ENCODE measurements around the gene DEFB124. TPM values are rescaled to one million over a fixed set of nuclear protein-coding genes. Genes with fewer than 3 reads are reported as not detected.
"Not testable (repeated sequence)": the region's sequence is repeated elsewhere in the genome, so short reads cannot be mapped to it uniquely, and the experiment has no call there.

DEFB124 gene
- total and polyA plus RNA-seq, 2 experiments from 2014 or later, result not detected

DNA sequence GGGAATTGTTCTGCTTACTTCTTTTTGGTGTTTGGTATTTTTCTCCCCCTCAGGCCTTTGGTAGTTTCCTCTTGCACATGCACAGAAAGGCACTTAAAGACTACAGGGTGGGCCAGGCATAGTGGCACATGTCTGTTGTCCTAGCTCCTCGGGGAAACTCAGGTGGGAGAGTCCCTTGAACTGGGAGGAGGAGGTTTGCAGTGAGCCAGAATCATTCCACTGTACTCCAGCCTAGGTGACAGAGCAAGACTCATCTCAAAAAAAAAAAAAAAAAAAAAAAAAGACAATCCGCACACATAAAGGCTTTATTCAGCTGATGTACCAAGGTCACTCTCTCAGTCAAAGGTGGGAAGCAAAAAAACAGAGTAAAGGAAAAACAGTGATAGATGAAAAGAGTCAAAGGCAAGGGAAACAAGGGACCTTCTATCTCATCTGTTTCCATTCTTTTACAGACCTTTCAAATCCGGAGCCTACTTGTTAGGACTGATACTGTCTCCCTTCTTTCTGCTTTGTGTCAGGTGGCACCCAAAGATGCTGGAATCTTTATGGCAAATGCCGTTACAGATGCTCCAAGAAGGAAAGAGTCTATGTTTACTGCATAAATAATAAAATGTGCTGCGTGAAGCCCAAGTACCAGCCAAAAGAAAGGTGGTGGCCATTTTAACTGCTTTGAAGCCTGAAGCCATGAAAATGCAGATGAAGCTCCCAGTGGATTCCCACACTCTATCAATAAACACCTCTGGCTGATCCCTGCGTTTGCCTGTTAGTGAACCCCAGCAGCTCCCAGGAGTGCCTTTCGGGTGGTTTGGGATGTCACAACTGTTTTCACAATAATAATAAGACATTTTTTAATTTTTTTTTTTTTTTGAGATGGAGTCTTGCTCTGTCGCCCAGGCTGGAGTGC is 25.2 kb downstream of the DEFB124 start:
- no peak for DNase-seq (ENCODE audit: low read depth in 1 of 2, low spot score in 1 of 2)
- Histone ChIP-seq H3K36me3 (no peaks in the 10 kb centered on the region), H3K4me1 (ENCODE audit: low read depth) (no peaks in the 10 kb centered on the region), H3K27ac (no peak overlapping the region), H3K9me3 (ENCODE audit: low read depth) (no peaks in the 10 kb centered on the region), H3K27me3 (no peaks in the 10 kb centered on the region), H3K4me3 (no peak overlapping the region)
- TF ChIP-seq, protein P1, sequence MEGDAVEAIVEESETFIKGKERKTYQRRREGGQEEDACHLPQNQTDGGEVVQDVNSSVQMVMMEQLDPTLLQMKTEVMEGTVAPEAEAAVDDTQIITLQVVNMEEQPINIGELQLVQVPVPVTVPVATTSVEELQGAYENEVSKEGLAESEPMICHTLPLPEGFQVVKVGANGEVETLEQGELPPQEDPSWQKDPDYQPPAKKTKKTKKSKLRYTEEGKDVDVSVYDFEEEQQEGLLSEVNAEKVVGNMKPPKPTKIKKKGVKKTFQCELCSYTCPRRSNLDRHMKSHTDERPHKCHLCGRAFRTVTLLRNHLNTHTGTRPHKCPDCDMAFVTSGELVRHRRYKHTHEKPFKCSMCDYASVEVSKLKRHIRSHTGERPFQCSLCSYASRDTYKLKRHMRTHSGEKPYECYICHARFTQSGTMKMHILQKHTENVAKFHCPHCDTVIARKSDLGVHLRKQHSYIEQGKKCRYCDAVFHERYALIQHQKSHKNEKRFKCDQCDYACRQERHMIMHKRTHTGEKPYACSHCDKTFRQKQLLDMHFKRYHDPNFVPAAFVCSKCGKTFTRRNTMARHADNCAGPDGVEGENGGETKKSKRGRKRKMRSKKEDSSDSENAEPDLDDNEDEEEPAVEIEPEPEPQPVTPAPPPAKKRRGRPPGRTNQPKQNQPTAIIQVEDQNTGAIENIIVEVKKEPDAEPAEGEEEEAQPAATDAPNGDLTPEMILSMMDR (IDR thresholded peaks at IDR 0.05; ENCODE audit: low read depth, low read length), result no peak

DNA sequence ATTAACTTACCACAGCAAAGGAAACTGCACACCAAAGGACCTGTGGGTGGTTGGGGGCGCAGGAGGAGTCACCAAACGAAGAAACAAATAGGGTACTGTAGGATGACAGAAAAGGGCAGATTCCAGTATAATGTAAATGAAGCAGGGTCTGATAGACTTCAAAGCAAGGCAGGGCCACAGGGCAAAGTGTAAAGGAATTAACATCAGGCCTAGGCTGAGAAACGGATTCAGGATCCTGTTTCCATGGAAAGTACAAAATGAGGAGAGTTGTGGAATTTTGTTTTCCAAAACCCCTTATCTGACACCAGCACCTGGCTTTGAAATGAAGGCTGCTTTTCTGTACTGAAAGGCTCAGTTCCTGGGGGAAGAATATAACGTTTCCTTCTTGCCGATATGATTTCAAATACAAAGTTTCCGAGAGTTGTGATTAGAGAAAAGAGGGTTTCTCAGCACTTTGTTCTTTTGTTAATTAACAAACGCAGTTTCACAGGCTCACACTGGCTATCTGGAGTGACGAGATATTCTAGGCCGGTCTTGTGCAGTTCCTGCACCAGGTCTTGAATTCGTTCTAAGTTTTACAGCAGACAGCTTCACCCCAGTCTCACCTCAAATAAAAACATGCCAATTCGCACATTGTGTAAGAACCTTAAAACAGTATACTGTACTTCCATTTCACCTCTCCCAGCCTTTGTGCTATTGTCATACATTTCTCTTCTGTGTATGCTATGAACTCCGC is 28.7 kb downstream of the DEFB124 start:
- no peaks in the 10 kb centered on the region for H3K4me1 ChIP-seq (ENCODE audit: low read depth)
- no peaks in the 10 kb centered on the region for H3K27me3 ChIP-seq
- no peak overlapping the region for H3K4me3 ChIP-seq
- TF ChIP-seq, protein P1 (IDR thresholded peaks at IDR 0.05; ENCODE audit: low read depth, low read length), result no peak
- no peaks in the 10 kb centered on the region for H3K9me3 ChIP-seq (ENCODE audit: low read depth)
- no peaks in the 10 kb centered on the region for H3K36me3 ChIP-seq
- no peak for DNase-seq (ENCODE audit: low read depth in 1 of 2, low spot score in 1 of 2)
- H3K27ac ChIP-seq, result no peak overlapping the region

DNA sequence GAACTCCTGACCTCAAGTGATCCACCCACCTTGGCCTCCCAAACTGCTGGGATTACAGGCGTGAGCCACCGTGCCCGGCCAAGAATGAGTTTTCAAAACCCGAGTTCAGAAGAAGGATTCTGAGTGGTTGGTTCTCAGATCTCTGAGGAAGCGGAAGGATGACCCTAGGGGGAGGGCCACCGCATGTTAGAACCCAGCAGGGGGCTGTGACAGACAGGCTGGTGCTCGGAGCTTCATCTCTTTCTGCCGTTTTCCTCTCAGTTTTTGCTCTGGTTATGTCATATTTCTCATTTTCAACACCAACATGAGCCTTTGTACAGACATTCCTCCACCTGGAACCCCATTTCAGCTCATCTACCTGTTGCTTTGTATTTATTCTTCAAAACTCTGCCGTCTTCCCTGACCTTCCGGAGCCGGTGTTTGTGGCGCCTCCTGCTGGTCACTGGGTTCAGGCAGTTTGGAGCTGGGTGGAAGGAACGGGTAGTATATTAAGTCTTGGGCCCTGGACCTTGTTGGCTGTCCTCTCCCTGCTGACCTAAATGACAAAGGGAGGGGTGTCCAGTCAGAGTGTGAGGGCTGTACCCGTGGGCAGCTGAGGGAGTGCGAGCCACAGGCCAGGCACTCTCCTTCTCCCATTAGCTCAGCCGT is 34.8 kb downstream of the DEFB124 start, which contains the start of gene DEFB123:
TSS of gene DEFB123 (plus strand) at position 621 of the 648 bp plus-strand sequence. CDS start 67 bp downstream, outside the sequence.
- Histone ChIP-seq H3K4me1 (ENCODE audit: low read depth) (no peaks in the 10 kb centered on the region), H3K36me3 (no peaks in the 10 kb centered on the region), H3K27me3 (no peaks in the 10 kb centered on the region), H3K4me3 (no peak within 1 kb of the TSS), H3K9me3 (ENCODE audit: low read depth) (no peaks in the 10 kb centered on the region), H3K27ac (no peak within 1 kb of the TSS)
- TF ChIP-seq, protein P1 (IDR thresholded peaks at IDR 0.05; ENCODE audit: low read depth, low read length), result no peak
- DNase-seq (ENCODE audit: low read depth in 1 of 2, low spot score in 1 of 2), result no peak

DNA sequence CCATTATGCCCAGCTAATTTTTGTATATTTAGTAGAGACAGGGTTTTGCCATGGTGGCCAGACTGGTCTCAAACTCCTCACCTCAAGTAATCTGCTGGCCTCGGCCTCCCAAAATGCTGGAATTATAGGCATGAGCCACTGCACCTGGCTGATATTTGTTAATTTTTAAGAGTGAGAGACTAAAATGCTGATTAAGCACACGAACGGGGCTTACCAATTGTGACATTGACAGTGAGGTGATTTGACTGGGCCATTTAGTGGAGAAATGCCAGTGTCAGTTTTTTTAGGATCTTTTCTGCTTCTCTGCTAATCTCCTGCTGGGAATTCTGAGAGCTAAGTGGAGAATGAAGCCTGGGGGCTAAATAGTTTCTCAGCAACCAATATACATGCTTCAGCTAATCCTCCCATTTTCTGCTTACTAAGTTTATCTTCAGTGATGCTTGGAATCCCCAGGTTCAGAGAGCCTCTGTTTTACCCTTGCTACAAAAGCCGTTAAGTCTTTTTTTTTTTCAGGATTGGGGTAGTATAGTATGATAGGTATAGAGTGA is 44.3 kb downstream of the DEFB124 start:
- H3K4me3 ChIP-seq, result no peak overlapping the region
- no peaks in the 10 kb centered on the region for H3K36me3 ChIP-seq
- H3K27ac ChIP-seq, result no peak overlapping the region
- H3K27me3 ChIP-seq, result no peaks in the 10 kb centered on the region
- no peaks in the 10 kb centered on the region for H3K9me3 ChIP-seq (ENCODE audit: low read depth)
- no peaks in the 10 kb centered on the region for H3K4me1 ChIP-seq (ENCODE audit: low read depth)
- TF ChIP-seq, protein P1 (IDR thresholded peaks at IDR 0.05; ENCODE audit: low read depth, low read length), result no peak
- no peak for DNase-seq (ENCODE audit: low read depth in 1 of 2, low spot score in 1 of 2)

DNA sequence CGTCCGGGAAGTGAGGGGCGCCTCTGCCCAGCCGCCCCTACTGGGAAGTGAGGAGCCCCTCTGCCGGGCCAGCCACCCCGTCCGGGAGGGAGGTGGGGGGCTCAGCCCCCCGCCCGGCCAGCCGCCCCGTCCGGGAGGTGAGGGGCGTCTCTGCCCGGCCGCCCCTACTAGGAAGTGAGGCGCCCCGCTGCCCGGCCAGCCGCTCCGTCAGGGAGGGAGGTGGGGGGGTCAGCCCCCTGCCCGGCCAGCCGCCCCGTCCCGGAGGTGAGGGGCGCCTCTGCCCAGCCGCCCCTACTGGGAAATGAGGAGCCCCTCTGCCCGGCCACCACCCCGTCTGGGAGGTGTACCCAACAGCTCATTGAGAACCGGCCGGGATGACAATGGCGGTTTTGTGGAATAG is 47.4 kb downstream of the DEFB124 start:
- H3K27ac ChIP-seq; H3K9me3 ChIP-seq (ENCODE audit: low read depth); H3K36me3 ChIP-seq; H3K27me3 ChIP-seq; H3K4me3 ChIP-seq; H3K4me1 ChIP-seq (ENCODE audit: low read depth); DNase-seq (ENCODE audit: low read depth in 1 of 2, low spot score in 1 of 2): not testable (repeated sequence)

DNA sequence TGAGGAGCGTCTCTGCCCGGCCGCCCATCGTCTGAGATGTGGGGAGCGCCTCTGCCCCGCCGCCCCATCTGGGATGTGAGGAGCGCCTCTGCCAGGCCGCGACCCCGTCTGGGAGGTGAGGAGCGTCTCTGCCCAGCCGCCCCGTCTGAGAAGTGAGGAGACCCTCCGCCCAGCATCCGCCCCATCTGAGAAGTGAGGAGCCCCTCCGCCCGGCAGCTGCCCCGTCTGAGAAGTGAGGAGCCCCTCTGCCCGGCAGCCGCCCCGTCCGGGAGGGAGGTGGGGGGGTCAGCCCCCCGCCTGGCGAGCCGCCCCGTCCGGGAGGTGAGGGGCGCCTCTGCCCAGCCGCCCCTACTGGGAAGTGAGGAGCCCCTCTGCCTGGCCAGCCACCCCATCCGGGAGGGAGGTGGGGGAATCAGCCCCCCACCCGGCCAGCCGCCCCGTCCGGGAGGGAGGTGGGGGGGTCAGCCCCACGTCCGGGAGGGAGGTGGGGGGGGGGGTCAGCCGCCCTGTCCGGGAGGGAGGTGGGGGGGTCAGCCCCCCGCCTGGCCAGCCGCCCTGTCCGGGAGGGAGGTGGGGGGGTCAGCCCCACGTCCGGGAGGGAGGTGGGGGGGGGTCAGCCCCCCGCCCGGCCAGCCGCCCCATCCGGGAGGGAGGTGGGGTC is 47.9 kb downstream of the DEFB124 start:
- DNase-seq (ENCODE audit: low read depth in 1 of 2, low spot score in 1 of 2); H3K27ac ChIP-seq: not testable (repeated sequence)

More for the DNA sequence above, 47.9 kb downstream of the DEFB124 start:
- H3K27me3 ChIP-seq; H3K4me3 ChIP-seq; H3K36me3 ChIP-seq; H3K9me3 ChIP-seq (ENCODE audit: low read depth); H3K4me1 ChIP-seq (ENCODE audit: low read depth): not testable (repeated sequence)
